ENCODE data around the gene SYTL1. TPM values are rescaled to one million over a fixed set of nuclear protein-coding genes. Genes with fewer than 3 reads are reported as not detected.

Gene SYTL1
- total and polyA plus RNA-seq, 9 donors: 0.15 to 20.9 (median 2.6) TPM

DNA sequence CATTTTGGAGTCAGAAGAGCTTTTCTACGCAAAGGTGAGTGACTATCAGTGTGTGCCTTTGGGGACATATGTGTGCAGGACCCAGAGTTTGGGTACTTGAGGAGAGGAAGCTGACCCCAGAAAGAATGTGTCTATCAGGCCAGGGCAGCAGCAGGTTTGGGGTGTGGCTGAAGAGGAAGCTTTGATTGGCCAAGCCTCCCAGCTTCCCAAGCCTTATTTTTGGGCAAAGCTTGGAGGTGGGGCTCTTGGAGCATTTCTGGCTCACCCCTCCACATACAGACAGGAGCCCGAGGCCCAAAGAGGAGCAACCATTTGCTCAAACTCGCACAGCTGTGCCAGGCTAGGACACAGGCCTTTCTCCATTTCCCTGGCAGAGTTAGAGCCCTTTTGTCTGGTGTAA, 55.3 kb downstream of the SYTL1 start:
- TF ChIP-seq EP300 (IDR thresholded peaks at IDR 0.05) (no peak), POLR2A (IDR thresholded peaks at IDR 0.05) (no peak)
- TF ChIP-seq, protein P1, sequence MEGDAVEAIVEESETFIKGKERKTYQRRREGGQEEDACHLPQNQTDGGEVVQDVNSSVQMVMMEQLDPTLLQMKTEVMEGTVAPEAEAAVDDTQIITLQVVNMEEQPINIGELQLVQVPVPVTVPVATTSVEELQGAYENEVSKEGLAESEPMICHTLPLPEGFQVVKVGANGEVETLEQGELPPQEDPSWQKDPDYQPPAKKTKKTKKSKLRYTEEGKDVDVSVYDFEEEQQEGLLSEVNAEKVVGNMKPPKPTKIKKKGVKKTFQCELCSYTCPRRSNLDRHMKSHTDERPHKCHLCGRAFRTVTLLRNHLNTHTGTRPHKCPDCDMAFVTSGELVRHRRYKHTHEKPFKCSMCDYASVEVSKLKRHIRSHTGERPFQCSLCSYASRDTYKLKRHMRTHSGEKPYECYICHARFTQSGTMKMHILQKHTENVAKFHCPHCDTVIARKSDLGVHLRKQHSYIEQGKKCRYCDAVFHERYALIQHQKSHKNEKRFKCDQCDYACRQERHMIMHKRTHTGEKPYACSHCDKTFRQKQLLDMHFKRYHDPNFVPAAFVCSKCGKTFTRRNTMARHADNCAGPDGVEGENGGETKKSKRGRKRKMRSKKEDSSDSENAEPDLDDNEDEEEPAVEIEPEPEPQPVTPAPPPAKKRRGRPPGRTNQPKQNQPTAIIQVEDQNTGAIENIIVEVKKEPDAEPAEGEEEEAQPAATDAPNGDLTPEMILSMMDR (IDR thresholded peaks at IDR 0.05): no peak
- peak in 1 of 5 donors; percentile 24 for DNase-seq
- peaks cover 4% of the 10 kb centered on the region for H3K4me1 ChIP-seq (ENCODE audit: insufficient read depth)

DNA sequence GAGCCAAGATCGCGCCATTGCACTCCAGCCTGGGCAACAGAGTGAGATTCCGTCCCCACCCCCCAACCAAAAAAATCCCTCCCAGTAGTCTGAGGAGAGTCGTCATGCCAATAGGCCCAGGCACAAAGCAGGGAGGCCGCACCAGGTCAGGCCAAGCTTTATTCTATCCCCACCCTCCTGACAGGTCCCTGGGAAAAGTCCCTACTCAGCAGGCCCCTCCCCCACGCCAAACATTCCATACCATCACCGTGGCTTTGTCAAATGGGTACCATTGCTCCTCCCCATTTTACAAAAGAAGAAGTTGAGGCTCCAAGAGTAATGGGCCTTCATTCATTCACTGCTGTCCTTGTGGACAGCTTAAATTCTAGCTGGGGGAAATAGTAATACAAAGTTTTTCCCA, 55.9 kb downstream of the SYTL1 start:
- no peak overlapping the region for H3K27ac ChIP-seq
- intact Hi-C loops (cut with DNase I): loop anchor here in 3 of 4 donors (2.0 to 10.0 kb wide), 4 partner anchors 40 to 293 kb away; no protein-coding TSS in a partner anchor
- H3K9me3 ChIP-seq: no peaks in the 10 kb centered on the region
- DNase-seq: peak in 1 of 5 donors; percentile 30
- peaks cover 6% of the 10 kb centered on the region for H3K4me1 ChIP-seq (ENCODE audit: insufficient read depth)
- H3K36me3 ChIP-seq: no peaks in the 10 kb centered on the region
- 58 to 74% (median 68%) methylated on average over 7 of the region's 7 CpGs for WGBS, 3 donors
- TF ChIP-seq, protein P1 (IDR thresholded peaks at IDR 0.05): no peak
- TF ChIP-seq POLR2A (IDR thresholded peaks at IDR 0.05) (no peak), EP300 (IDR thresholded peaks at IDR 0.05) (no peak)
- H3K4me3 ChIP-seq: no peak overlapping the region
- no peaks in the 10 kb centered on the region for H3K27me3 ChIP-seq

More for the DNA sequence above, 55.3 kb downstream of the SYTL1 start:
- H3K9me3 ChIP-seq: no peaks in the 10 kb centered on the region
- no peaks in the 10 kb centered on the region for H3K27me3 ChIP-seq
- intact Hi-C loops (cut with DNase I): loop anchor here in 3 of 4 donors (5.0 to 10.0 kb wide), 3 partner anchors 40 to 292 kb away; no protein-coding TSS in a partner anchor
- H3K27ac ChIP-seq: no peak overlapping the region
- 47 to 67% (median 58%) methylated on average over 3 of the region's 3 CpGs for WGBS, 3 donors
- H3K4me3 ChIP-seq: no peak overlapping the region
- H3K36me3 ChIP-seq: no peaks in the 10 kb centered on the region

DNA sequence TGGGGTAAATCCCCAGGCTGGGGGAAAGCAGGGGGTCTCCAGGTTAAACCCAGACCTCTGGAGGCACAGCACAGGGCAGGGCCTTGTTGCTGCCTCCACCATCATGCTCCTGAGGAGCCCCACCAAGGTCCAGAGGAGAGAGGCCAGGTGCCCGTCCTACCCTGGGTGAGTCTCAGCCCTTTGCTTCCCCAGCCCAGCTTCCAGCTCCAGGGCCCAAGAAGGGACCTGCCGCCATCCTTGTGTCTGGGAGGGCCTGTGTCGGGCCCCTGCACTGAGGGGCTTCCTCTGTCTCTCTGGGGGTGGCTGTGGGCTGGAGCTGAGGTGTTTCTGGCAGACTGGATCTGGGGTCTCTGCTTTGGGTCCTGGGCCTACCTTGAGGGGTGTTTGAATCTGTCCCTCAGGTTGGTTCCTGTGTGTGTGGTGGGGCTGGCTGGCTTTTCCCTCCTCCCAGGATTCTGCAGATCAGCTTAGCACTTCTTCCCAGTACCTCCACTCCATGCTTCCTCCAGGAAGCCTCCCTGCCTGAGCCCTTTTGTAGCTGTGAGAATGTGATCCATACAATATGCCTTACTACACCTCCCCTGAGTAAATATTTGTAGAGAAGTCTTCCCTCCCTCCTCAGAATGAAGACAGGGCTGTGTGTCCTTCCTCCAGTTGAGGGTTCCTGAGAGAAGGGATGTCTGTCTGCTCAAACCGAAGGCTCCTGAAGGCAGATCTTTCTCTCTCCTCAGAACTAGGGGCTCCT, 56.8 kb downstream of the SYTL1 start:
- TF ChIP-seq, protein P1 (IDR thresholded peaks at IDR 0.05): no peak
- TF ChIP-seq POLR2A (IDR thresholded peaks at IDR 0.05) (no peak), EP300 (IDR thresholded peaks at IDR 0.05) (no peak)
- H3K27me3 ChIP-seq: no peaks in the 10 kb centered on the region
- no peaks in the 10 kb centered on the region for H3K9me3 ChIP-seq
- no peaks in the 10 kb centered on the region for H3K36me3 ChIP-seq
- no peak overlapping the region for H3K4me3 ChIP-seq
- H3K27ac ChIP-seq: no peak overlapping the region
- peaks cover 6% of the 10 kb centered on the region for H3K4me1 ChIP-seq (ENCODE audit: insufficient read depth)
- 65 to 78% (median 68%) methylated on average over 4 of the region's 4 CpGs for WGBS, 3 donors
- DNase-seq: peak in 1 of 5 donors; percentile 30
- intact Hi-C loops (cut with DNase I): loop anchor here in 3 of 4 donors (2.0 to 10.0 kb wide), 4 partner anchors 41 to 294 kb away; no protein-coding TSS in a partner anchor

DNA sequence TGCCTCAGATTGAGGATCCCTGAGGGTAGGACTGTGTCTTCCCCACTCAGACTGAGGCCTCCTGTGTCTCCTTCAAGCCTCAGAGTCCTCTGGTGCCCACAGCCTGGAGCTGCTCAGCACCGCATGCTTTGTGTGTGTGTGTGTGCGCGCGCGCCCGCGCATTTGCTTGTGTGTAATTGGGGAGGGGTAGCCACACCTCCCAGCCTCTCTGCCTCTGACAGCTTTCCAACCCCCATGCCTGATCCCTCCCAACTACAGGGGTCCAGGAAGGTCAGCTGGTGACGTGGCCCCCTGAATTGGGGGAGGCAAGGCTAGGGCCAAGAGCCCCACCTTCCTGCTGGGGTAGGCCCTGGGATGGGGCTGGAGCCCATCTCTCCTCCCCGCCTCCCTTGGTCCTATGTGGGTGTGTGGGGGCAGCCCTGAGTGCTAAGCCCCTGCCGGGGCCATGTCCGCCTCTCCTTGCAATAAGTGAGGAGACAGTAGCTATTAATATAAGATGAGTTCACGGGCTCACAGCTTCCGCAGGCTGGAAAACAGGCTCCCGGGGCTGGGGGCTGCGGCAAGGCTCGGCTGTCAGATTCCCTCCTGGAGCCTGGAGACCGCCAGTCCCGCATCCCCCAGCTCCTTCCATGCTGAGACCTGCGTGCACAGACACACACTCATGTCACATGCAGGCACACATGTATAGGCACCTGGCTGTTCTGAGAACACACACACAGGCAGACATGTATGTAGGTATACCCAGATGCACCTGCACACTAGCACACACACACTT, 57.6 kb downstream of the SYTL1 start:
- no peaks in the 10 kb centered on the region for H3K36me3 ChIP-seq
- intact Hi-C loops (cut with DNase I): loop anchor here (2.0 to 10.0 kb wide), 5 partner anchors 42 to 295 kb away; no protein-coding TSS in a partner anchor
- TF ChIP-seq POLR2A (IDR thresholded peaks at IDR 0.05) (no peak), EP300 (IDR thresholded peaks at IDR 0.05) (no peak)
- TF ChIP-seq, protein P1 (IDR thresholded peaks at IDR 0.05): no peak
- no peaks in the 10 kb centered on the region for H3K9me3 ChIP-seq
- H3K27me3 ChIP-seq: no peaks in the 10 kb centered on the region
- no peak overlapping the region for H3K27ac ChIP-seq
- no peak overlapping the region for H3K4me3 ChIP-seq
- peak in 1 of 5 donors; percentile 54 for DNase-seq
- 3 to 14% (median 11%) methylated on average over 19 of the region's 19 CpGs for WGBS, 3 donors
- H3K4me1 ChIP-seq (ENCODE audit: insufficient read depth): peaks cover 6% of the 10 kb centered on the region

Measured in ovary (tissue), 9 donors.